ENCODE results near the gene PSMA2. TPM values are rescaled to one million over a fixed set of nuclear protein-coding genes. Genes with fewer than 3 reads are reported as not detected.

The PSMA2 gene
- total and polyA plus RNA-seq, 10 donors: 44.3 to 144 (median 59.5) TPM

DNA sequence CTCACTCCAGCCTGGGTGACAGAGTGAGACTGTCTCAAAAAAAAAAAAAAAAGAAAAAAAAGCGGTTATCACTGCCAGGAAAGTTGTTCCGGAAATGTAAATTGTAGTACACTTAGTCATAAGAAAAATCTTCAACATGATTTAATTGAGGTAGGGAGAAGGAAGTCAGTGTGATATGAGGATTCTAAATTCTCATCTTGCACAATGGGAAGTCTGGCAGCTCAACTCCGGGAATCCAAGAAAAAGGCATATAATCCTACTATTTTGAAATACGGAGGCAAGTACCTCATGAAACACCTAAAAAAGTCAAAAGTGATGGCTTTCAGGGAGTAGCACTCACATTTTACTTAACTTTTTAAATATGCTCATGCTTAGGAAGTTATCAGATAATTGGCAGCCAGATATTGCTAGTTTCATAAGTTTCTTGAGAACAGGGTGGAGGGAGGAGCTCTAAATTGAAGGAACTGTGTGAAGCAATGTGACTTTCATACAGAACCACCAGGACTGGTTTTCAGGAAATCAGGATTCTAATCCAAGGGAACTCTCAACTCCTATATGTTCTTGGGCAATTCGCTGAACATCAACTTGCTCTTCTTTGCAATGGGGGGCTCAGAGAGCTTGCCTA lies 17.4 kb downstream of the PSMA2 start:
- Histone ChIP-seq H3K27me3 (replicated peaks in 1 of 7) (no peaks in the 10 kb centered on the region), H3K4me1 (peaks cover 10 to 57% (median 28%) of the 10 kb centered on the region in 6 donors), H3K27ac (peak overlapping the region in 7 of 8 donors; percentile 18 to 57 (median 43)), H3K4me3 (no peak overlapping the region), H3K9me3 (no peaks in the 10 kb centered on the region), H3K36me3 (peaks cover 0 to 51% (median 34%) of the 10 kb centered on the region in 6 donors)
- DNase-seq: no peak
- 38 to 53% (median 49%) methylated on average over 4 to 5 of the region's 5 CpGs for WGBS, 5 donors
- intact Hi-C loops (cut with DNase I; ENCODE audit: low total_unique reads): no loop called here
- TF ChIP-seq POLR2AphosphoS5 (IDR thresholded peaks at IDR 0.05) (no peak), POLR2A (IDR thresholded peaks at IDR 0.05) (no peak)
- TF ChIP-seq, protein P1, sequence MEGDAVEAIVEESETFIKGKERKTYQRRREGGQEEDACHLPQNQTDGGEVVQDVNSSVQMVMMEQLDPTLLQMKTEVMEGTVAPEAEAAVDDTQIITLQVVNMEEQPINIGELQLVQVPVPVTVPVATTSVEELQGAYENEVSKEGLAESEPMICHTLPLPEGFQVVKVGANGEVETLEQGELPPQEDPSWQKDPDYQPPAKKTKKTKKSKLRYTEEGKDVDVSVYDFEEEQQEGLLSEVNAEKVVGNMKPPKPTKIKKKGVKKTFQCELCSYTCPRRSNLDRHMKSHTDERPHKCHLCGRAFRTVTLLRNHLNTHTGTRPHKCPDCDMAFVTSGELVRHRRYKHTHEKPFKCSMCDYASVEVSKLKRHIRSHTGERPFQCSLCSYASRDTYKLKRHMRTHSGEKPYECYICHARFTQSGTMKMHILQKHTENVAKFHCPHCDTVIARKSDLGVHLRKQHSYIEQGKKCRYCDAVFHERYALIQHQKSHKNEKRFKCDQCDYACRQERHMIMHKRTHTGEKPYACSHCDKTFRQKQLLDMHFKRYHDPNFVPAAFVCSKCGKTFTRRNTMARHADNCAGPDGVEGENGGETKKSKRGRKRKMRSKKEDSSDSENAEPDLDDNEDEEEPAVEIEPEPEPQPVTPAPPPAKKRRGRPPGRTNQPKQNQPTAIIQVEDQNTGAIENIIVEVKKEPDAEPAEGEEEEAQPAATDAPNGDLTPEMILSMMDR (IDR thresholded peaks at IDR 0.05 in 8 of 11, conservative IDR thresholded peaks at IDR 0.05 in 3 of 11): no peak

- Histone ChIP-seq H3K36me3 (peaks cover 0 to 46% (median 29%) of the 10 kb centered on the region in 6 donors), H3K9me3 (no peaks in the 10 kb centered on the region), H3K4me1 (peaks cover 10 to 61% (median 30%) of the 10 kb centered on the region in 6 donors), H3K27me3 (replicated peaks in 1 of 7) (no peaks in the 10 kb centered on the region), H3K27ac (peak overlapping the region in 4 of 8 donors; percentile 22 to 57 (median 47)), H3K4me3 (no peak overlapping the region)
- no peak for DNase-seq
- intact Hi-C loops (cut with DNase I; ENCODE audit: low total_unique reads): no loop called here
- TF ChIP-seq POLR2A (IDR thresholded peaks at IDR 0.05) (no peak), POLR2AphosphoS5 (IDR thresholded peaks at IDR 0.05) (no peak)
- TF ChIP-seq, protein P1 (IDR thresholded peaks at IDR 0.05 in 8 of 11, conservative IDR thresholded peaks at IDR 0.05 in 3 of 11): no peak
- 67 to 80% (median 76%) methylated on average over 6 of the region's 6 CpGs for WGBS, 5 donors
These were observed 18.0 kb downstream of the PSMA2 start for GRCh38 chr7:42914009-42914408.

DNA sequence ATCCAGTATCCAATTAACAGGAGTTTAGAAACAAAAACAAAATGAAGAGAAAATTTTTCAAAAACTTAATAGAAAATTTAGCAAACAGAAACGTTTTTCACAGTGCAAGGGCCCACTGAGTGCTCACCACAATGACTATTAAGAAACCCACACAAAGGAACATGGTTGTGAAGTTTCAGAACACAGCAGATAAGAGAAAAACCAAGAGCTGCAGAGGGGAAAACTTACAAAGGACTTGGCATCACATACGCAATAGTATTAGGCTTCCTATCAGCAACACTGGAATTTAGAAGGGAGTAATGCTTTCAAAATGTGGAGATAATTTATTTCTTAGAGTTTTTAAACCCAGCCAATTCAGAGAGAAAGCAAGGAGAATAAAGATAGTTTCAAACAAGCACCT lies 18.4 kb downstream of the PSMA2 start:
- TF ChIP-seq, protein P1 (IDR thresholded peaks at IDR 0.05 in 8 of 11, conservative IDR thresholded peaks at IDR 0.05 in 3 of 11): no peak
- TF ChIP-seq POLR2AphosphoS5 (IDR thresholded peaks at IDR 0.05) (no peak), POLR2A (IDR thresholded peaks at IDR 0.05) (no peak)
- Histone ChIP-seq H3K27me3 (replicated peaks in 1 of 7) (no peaks in the 10 kb centered on the region), H3K36me3 (peaks cover 0 to 41% (median 26%) of the 10 kb centered on the region in 6 donors), H3K4me3 (no peak overlapping the region), H3K27ac (peak overlapping the region in 4 of 8 donors; percentile 22 to 57 (median 47)), H3K9me3 (no peaks in the 10 kb centered on the region), H3K4me1 (peaks cover 10 to 64% (median 32%) of the 10 kb centered on the region in 6 donors)
- intact Hi-C loops (cut with DNase I; ENCODE audit: low total_unique reads): no loop called here
- DNase-seq: no peak
- WGBS, 5 donors: 37 to 47% (median 44%) methylated on average over 2 of the region's 2 CpGs
